CD4-positive, alpha-beta T cell (primary cell): ENCODE measurements around the gene ASCC2. TPM values are rescaled to one million over a fixed set of nuclear protein-coding genes. Genes with fewer than 3 reads are reported as not detected.

ENCODE experiments used
- ATAC-seq: fragments of 200-7000 bp; cut with Tn5 transposase; one replicate; pipeline ENCODE4 v1.10.0; 2022; ENCODE audit warnings: mild to moderate bottlenecking; ENCODE audit not compliant: poor library complexity
- CTCF ChIA-PET: fragments of 350-600 bp; sonication (Branson Sonifier 250); formaldehyde crosslinking; loops from one replicate; lab custom pipeline; 2021; ENCODE audit warnings: antibody characterized with exemption, inconsistent platforms; lab: Charles Lee
- POLR2A ChIA-PET: fragments of 350-600 bp; sonication (Branson Sonifier 250); formaldehyde crosslinking; loops from one replicate; lab custom pipeline; 2021; ENCODE audit warnings: antibody characterized with exemption, inconsistent platforms; lab: Charles Lee
- DNase-seq, 14 experiments: peaks; one replicate each; pipeline ENCODE4 v3.0.0-alpha.2; 2013 to 2020; ENCODE audit warnings: mixed read lengths in 2 of 14
- H3K27ac ChIP-seq, 2 donors: one replicate each; pipeline versions ENCODE4 v1.5.1 to v1.7.0; 2013; ENCODE audit warnings: low read length in 2 of 2, low read depth in 1 of 2, mild to moderate bottlenecking in 1 of 2
- H3K27me3 ChIP-seq, 2 experiments: 1 replicate in 1 of 2; 2 replicates in 1 of 2; pipeline versions ENCODE4 v1.6.1 to v1.7.0; 2013; ENCODE audit warnings: low read length in 2 of 2, control low read depth in 1 of 2, mild to moderate bottlenecking in 1 of 2, moderate library complexity in 1 of 2; ENCODE audit not compliant: insufficient read depth in 2 of 2, control insufficient read depth in 1 of 2
- H3K36me3 ChIP-seq: one replicate; pipeline ENCODE4 v1.6.1; 2013; ENCODE audit warnings: low read length, control low read depth; ENCODE audit not compliant: insufficient read depth
- H3K4me1 ChIP-seq: one replicate; pipeline ENCODE4 v1.6.1; 2013; ENCODE audit warnings: low read length, control low read depth; ENCODE audit not compliant: insufficient read depth
- H3K4me3 ChIP-seq: one replicate; pipeline ENCODE4 v1.5.1; 2013; ENCODE audit warnings: mild to moderate bottlenecking, low read length, moderate library complexity
- H3K9me3 ChIP-seq, 2 experiments: 1 replicate in 1 of 2; 2 replicates in 1 of 2; pipeline versions ENCODE4 v1.6.1 to v1.7.0; 2013; ENCODE audit warnings: low read length in 2 of 2, mild to moderate bottlenecking in 2 of 2, control low read depth in 1 of 2, moderate library complexity in 1 of 2; ENCODE audit not compliant: control insufficient read depth in 1 of 2, insufficient read depth in 1 of 2
- H3K27ac Mint-ChIP-seq: one replicate; pipeline ENCODE4 v1.8.0; 2020; ENCODE audit warnings: mixed read lengths
- H3K27me3 Mint-ChIP-seq: one replicate; pipeline ENCODE4 v1.8.0; 2021; ENCODE audit warnings: mixed read lengths
- H3K36me3 Mint-ChIP-seq: one replicate; pipeline ENCODE4 v1.8.0; 2021; ENCODE audit warnings: low read depth, mixed read lengths
- H3K4me1 Mint-ChIP-seq: one replicate; pipeline ENCODE4 v1.8.0; 2021; ENCODE audit warnings: low read depth, mixed read lengths
- H3K4me3 Mint-ChIP-seq: one replicate; pipeline ENCODE4 v1.8.0; 2020; ENCODE audit warnings: mild to moderate bottlenecking, mixed read lengths
- H3K9me3 Mint-ChIP-seq: one replicate; pipeline ENCODE4 v1.8.0; 2020; ENCODE audit warnings: mixed read lengths
- CTCF ChIP-seq: fragments of 200-600 bp; IDR thresholded peaks from one replicate; pipeline ENCODE4 v1.8.0; 2022; ENCODE audit warnings: antibody characterized with exemption, mild to moderate bottlenecking
- intact Hi-C, 2 experiments: fragments of 100-400 bp; cut with DNase I in 1 of 2; cut with micrococcal nuclease in 1 of 2; formaldehyde crosslinking; loops; one replicate each; pipeline versions ENCODE4 v1.15.1 to v1.9.0; 2023 to 2025; cut with DNase I, micrococcal nuclease
- total RNA-seq, 174 experiments: library from RNA in 2 of 174; stranded (reverse) in 2 of 174; gene quantifications; one replicate each; pipeline ENCODE4 v1.2.3 and lab custom pipeline; 2021 to 2026

ASCC2 gene
- total RNA-seq, 2 experiments from 2014 or later, result 67.1 to 68.3 TPM

GRCh38 chr22:29883045-29883774, 45.1 kb upstream of the ASCC2 start, which contains the start of gene MTMR3:
MTMR3 (plus strand) TSS chr22:29883174; CDS start chr22:29971060, 87,886 bp downstream.
- Mint-ChIP-seq H3K36me3 (peaks cover 6% of the 10 kb centered on the region), H3K4me3 (peak within 1 kb of the TSS; percentile 96), H3K9me3 (no peaks in the 10 kb centered on the region), H3K27me3 (no peaks in the 10 kb centered on the region), H3K27ac (peak within 1 kb of the TSS; percentile 87), H3K4me1 (peaks cover 2% of the 10 kb centered on the region)
- peak within 1 kb of the TSS; percentile 15 to 75 for H3K27ac ChIP-seq
- peak within 1 kb of the TSS; percentile 96 for H3K4me3 ChIP-seq
- DNase-seq (peak; percentile 69 to 96 (median 91)), ATAC-seq (peak; percentile 75)
- ChIA-PET POLR2A (interaction anchor here (0.6 to 1.8 kb wide), 8 partner anchors 9 to 330 kb away, joined by 3 to 10 read pairs (median 4); partner anchors contain the start of genes ASCC2, THOC5, UQCR10 and ZMAT5), CTCF (interaction anchor here (0.7 to 0.8 kb wide), 2 partner anchors 35 to 277 kb away, joined by 3 read pairs; no protein-coding TSS in a partner anchor)
- no peaks in the 10 kb centered on the region for H3K27me3 ChIP-seq
- no peaks in the 10 kb centered on the region for H3K9me3 ChIP-seq
- H3K4me1 ChIP-seq, result peaks cover 22% of the 10 kb centered on the region
- TF ChIP-seq CTCF, result peak; percentile 51
- intact Hi-C loops, result loop anchor here (1.0 to 10.0 kb wide), 5 partner anchors 45 to 1464 kb away; partner anchors contain the start of genes ASCC2 (in 2 of the 2), NF2 (in 1 of the 2), PATZ1 (in 1 of the 2) and UQCR10 (in 1 of the 2)
- H3K36me3 ChIP-seq, result no peaks in the 10 kb centered on the region

- no peaks in the 10 kb centered on the region for H3K36me3 ChIP-seq
- H3K4me3 Mint-ChIP-seq, result peak overlapping the region; percentile 96
- H3K27ac Mint-ChIP-seq, result peak overlapping the region; percentile 49
- intact Hi-C loops, result loop anchor here (1.0 to 10.0 kb wide), 5 partner anchors 44 to 1465 kb away; partner anchors contain the start of genes ASCC2 (in 2 of the 2), NF2 (in 1 of the 2), PATZ1 (in 1 of the 2) and UQCR10 (in 1 of the 2)
- ATAC-seq, result peak; percentile 33
- no peaks in the 10 kb centered on the region for H3K4me1 Mint-ChIP-seq
- CTCF ChIA-PET, result interaction anchor here (0.7 to 1.4 kb wide), 3 partner anchors 35 to 106 kb away, joined by 3 read pairs; no protein-coding TSS in a partner anchor
- no peaks in the 10 kb centered on the region for H3K9me3 ChIP-seq
- TF ChIP-seq CTCF, result no peak
- no peaks in the 10 kb centered on the region for H3K27me3 ChIP-seq
- no peak overlapping the region for H3K27ac ChIP-seq
- H3K4me1 ChIP-seq, result peaks cover 22% of the 10 kb centered on the region
- H3K4me3 ChIP-seq, result peak overlapping the region; percentile 96
- no peaks in the 10 kb centered on the region for H3K27me3 Mint-ChIP-seq
- POLR2A ChIA-PET, result interaction anchor here (1.2 to 1.8 kb wide), 4 partner anchors 12 to 279 kb away, joined by 3 to 10 read pairs (median 4); partner anchors contain the start of gene ASCC2
- peaks cover 6% of the 10 kb centered on the region for H3K36me3 Mint-ChIP-seq
- DNase-seq, result no peak
- H3K9me3 Mint-ChIP-seq, result no peaks in the 10 kb centered on the region
Observed at GRCh38 chr22:29882716-29883044, 44.6 kb upstream of the ASCC2 start.

GRCh38 chr22:29879753-29880152, 41.7 kb upstream of the ASCC2 start:
- peaks cover 12% of the 10 kb centered on the region for H3K4me1 ChIP-seq
- no peaks in the 10 kb centered on the region for H3K9me3 ChIP-seq
- H3K9me3 Mint-ChIP-seq, result no peaks in the 10 kb centered on the region
- H3K27me3 Mint-ChIP-seq, result no peaks in the 10 kb centered on the region
- H3K27me3 ChIP-seq, result no peaks in the 10 kb centered on the region
- H3K4me1 Mint-ChIP-seq, result no peaks in the 10 kb centered on the region
- TF ChIP-seq CTCF, result no peak
- peaks cover 6% of the 10 kb centered on the region for H3K36me3 Mint-ChIP-seq
- no peak overlapping the region for H3K27ac ChIP-seq
- peak in 2 of 14 experiments; percentile 47 to 66 for DNase-seq
- no peak overlapping the region for H3K4me3 ChIP-seq
- ChIA-PET POLR2A (no interaction called here), CTCF (no interaction called here)
- peak overlapping the region; percentile 25 for H3K4me3 Mint-ChIP-seq
- no peaks in the 10 kb centered on the region for H3K36me3 ChIP-seq
- H3K27ac Mint-ChIP-seq, result no peak overlapping the region
- intact Hi-C loops, result loop anchor here in 1 of 2 experiments (5.0 to 10.0 kb wide), 4 partner anchors 112 to 1468 kb away; partner anchors contain the start of genes NF2, PATZ1, UQCR10 and ZMAT5
- ATAC-seq, result no peak
